Measurements from ENCODE around the gene SULT2A1. TPM values are rescaled to one million over a fixed set of nuclear protein-coding genes. Genes with fewer than 3 reads are reported as not detected.

The SULT2A1 gene
- total RNA-seq, 1 donor from 2014 or later = 2.1 TPM

- DNase-seq (ENCODE audit: low spot score in 2 of 2) = no peak
These were observed 6.0 kb upstream of the SULT2A1 start for GRCh38 chr19:47891923-47892666.

GRCh38 chr19:47891622-47891922 is 5.5 kb upstream of the SULT2A1 start:
- DNase-seq (ENCODE audit: low spot score in 2 of 2) = no peak
- no peak overlapping the region for H3K27ac ChIP-seq
- H3K4me1 ChIP-seq = no peaks in the 10 kb centered on the region
- no peak overlapping the region for H3K4me3 ChIP-seq
- H3K36me3 ChIP-seq = no peaks in the 10 kb centered on the region
- peaks cover 0 to 9% of the 10 kb centered on the region in 2 donors for H3K9me3 ChIP-seq
- intact Hi-C loops (cut with DNase I) = no loop called here
- H3K27me3 ChIP-seq = no peaks in the 10 kb centered on the region
- no peak for TF ChIP-seq CTCF (IDR thresholded peaks at IDR 0.05)

More at GRCh38 chr19:47891923-47892666, 6.0 kb upstream of the SULT2A1 start:
- peaks cover 0 to 9% of the 10 kb centered on the region in 2 donors for H3K9me3 ChIP-seq
- no peaks in the 10 kb centered on the region for H3K36me3 ChIP-seq
- intact Hi-C loops (cut with DNase I) = no loop called here
- no peaks in the 10 kb centered on the region for H3K27me3 ChIP-seq
- no peak overlapping the region for H3K4me3 ChIP-seq
- no peak for TF ChIP-seq CTCF (IDR thresholded peaks at IDR 0.05)
- no peaks in the 10 kb centered on the region for H3K4me1 ChIP-seq
- no peak overlapping the region for H3K27ac ChIP-seq

- no peak overlapping the region for H3K4me3 ChIP-seq
- no peak for TF ChIP-seq CTCF (IDR thresholded peaks at IDR 0.05)
- H3K27me3 ChIP-seq = no peaks in the 10 kb centered on the region
- H3K9me3 ChIP-seq = peaks cover 0 to 4% of the 10 kb centered on the region in 2 donors
- H3K36me3 ChIP-seq = no peaks in the 10 kb centered on the region
- H3K27ac ChIP-seq = no peak overlapping the region
- DNase-seq (ENCODE audit: low spot score in 2 of 2) = no peak
- intact Hi-C loops (cut with DNase I) = no loop called here
- no peaks in the 10 kb centered on the region for H3K4me1 ChIP-seq
These were observed 4.9 kb upstream of the SULT2A1 start for GRCh38 chr19:47890865-47891621.

GRCh38 chr19:47885067-47885463 is 1.1 kb downstream of the SULT2A1 start:
- H3K36me3 ChIP-seq = no peaks in the 10 kb centered on the region
- no peak for TF ChIP-seq CTCF (IDR thresholded peaks at IDR 0.05)
- intact Hi-C loops (cut with DNase I) = no loop called here

GRCh38 chr19:47882890-47883289 is 3.2 kb downstream of the SULT2A1 start:
- Histone ChIP-seq H3K4me1 (no peaks in the 10 kb centered on the region), H3K9me3 (no peaks in the 10 kb centered on the region), H3K27me3 (no peaks in the 10 kb centered on the region), H3K4me3 (no peak overlapping the region), H3K27ac (no peak overlapping the region), H3K36me3 (no peaks in the 10 kb centered on the region)
- DNase-seq (ENCODE audit: low spot score in 2 of 2) = no peak
- intact Hi-C loops (cut with DNase I) = no loop called here
- TF ChIP-seq CTCF (IDR thresholded peaks at IDR 0.05) = no peak

More at GRCh38 chr19:47885067-47885463, 1.1 kb downstream of the SULT2A1 start:
- H3K4me3 ChIP-seq = no peak overlapping the region
- no peaks in the 10 kb centered on the region for H3K4me1 ChIP-seq
- no peaks in the 10 kb centered on the region for H3K9me3 ChIP-seq
- no peak for DNase-seq (ENCODE audit: low spot score in 2 of 2)
- H3K27me3 ChIP-seq = no peaks in the 10 kb centered on the region
- no peak overlapping the region for H3K27ac ChIP-seq

Data from ascending aorta (tissue), 2 donors.